ENCODE results near the gene GIT2. TPM values are rescaled to one million over a fixed set of nuclear protein-coding genes. Genes with fewer than 3 reads are reported as not detected.
A peak's percentile ranks its signal among the peaks of the same experiment; 100 is the strongest.

GIT2 gene
- total RNA-seq, 2 donors from 2014 or later, result 87.5 to 94.2 TPM

- no peak overlapping the region for H3K4me3 Mint-ChIP-seq
- peaks cover 0 to 7% of the 10 kb centered on the region in 2 donors for H3K4me1 Mint-ChIP-seq (ENCODE audit: low read depth in 2 of 2)
- DNase-seq (ENCODE audit: low spot score) (no peak), ATAC-seq (no peak)
- no peaks in the 10 kb centered on the region for H3K27me3 Mint-ChIP-seq
- peaks cover 12% of the 10 kb centered on the region for H3K36me3 Mint-ChIP-seq
- H3K9me3 Mint-ChIP-seq, result no peaks in the 10 kb centered on the region
- no peak overlapping the region for H3K27ac Mint-ChIP-seq
Observed at GRCh38 chr12:109959411-109960093, 36.6 kb downstream of the GIT2 start.

DNA sequence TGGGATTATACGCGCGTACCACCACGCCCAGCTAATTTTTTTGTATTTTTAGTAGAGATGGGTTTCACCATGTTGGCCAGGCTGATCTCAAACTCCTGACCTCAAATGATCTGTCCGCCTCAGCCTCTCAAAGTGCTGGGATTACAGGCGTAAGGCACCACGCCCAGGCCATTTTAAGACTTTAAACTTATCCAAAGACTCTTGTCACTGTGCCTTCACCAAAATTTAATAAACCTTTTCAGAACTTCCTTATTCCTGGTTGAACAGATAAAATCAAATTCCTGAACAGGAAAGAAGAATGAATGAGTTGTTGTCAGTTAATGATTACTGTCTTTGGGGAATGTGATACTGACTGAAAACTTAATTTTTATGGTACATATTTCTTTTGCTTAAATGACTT lies 37.8 kb downstream of the GIT2 start:
- no peaks in the 10 kb centered on the region for H3K27me3 Mint-ChIP-seq
- no peak for ATAC-seq
- peaks cover 10% of the 10 kb centered on the region for H3K36me3 Mint-ChIP-seq
- no peaks in the 10 kb centered on the region for H3K9me3 Mint-ChIP-seq
- DNase-seq (ENCODE audit: low spot score), result no peak
- H3K27ac Mint-ChIP-seq, result no peak overlapping the region
- H3K4me3 Mint-ChIP-seq, result no peak overlapping the region
- H3K4me1 Mint-ChIP-seq (ENCODE audit: low read depth in 2 of 2), result peaks cover 0 to 6% of the 10 kb centered on the region in 2 donors

DNA sequence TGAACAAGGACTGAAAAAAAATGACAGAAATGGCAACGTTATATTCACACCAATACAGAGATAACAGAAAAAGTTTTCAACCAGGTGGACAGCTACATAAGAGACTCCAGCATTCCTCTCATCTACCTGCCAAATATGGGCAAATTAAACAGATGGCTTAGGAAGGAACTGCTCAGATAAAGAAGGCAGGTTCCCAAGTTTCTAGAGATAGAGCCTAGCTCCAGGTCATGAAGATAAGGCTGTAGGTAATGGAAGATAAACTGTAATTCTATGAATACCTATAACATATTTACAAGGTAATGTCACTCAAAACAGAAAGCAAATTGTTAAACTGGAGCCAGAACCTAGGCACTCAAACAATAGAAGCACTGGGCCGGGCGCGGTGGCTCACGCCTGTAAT lies 42.5 kb downstream of the GIT2 start:
- peaks cover 33% of the 10 kb centered on the region for H3K36me3 Mint-ChIP-seq

DNA sequence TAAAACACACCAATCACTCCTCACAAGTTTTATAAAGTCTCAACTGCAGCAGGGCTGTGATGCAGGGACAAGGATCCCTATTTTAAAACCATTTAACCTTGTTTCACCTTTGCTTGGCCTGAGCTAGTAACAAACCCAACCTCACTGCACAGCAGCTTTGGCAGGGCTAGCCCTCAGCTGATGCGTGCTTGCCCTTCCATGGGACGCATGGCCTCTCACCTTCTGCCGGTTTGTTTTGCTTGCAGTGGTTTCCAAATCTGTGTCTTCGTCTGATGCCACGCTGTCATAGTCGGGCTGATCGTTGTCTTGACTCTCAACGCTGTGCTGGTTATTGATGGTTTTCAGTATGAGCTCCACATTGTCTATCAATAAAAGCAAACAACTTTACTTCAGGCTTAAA lies 43.3 kb downstream of the GIT2 start:
- peaks cover 13 to 18% of the 10 kb centered on the region in 2 donors for H3K4me1 Mint-ChIP-seq (ENCODE audit: low read depth in 2 of 2)
- ATAC-seq (no peak), DNase-seq (ENCODE audit: low spot score) (no peak)
- no peaks in the 10 kb centered on the region for H3K9me3 Mint-ChIP-seq
- H3K27ac Mint-ChIP-seq, result peak overlapping the region; percentile 40 to 66
- no peaks in the 10 kb centered on the region for H3K27me3 Mint-ChIP-seq
- H3K36me3 Mint-ChIP-seq, result peaks cover 33% of the 10 kb centered on the region
- H3K4me3 Mint-ChIP-seq, result no peak overlapping the region

More for the DNA sequence above, 42.5 kb downstream of the GIT2 start:
- Mint-ChIP-seq H3K27me3 (no peaks in the 10 kb centered on the region), H3K9me3 (no peaks in the 10 kb centered on the region), H3K4me1 (ENCODE audit: low read depth in 2 of 2) (peaks cover 9 to 11% of the 10 kb centered on the region in 2 donors), H3K4me3 (no peak overlapping the region), H3K27ac (peak overlapping the region; percentile 40 to 66)
- DNase-seq (ENCODE audit: low spot score) (no peak), ATAC-seq (no peak)

GRCh38 chr12:109952160-109952858 lies 43.9 kb downstream of the GIT2 start:
- ATAC-seq (peak; percentile 46 to 61), DNase-seq (ENCODE audit: low spot score) (no peak)
- peak overlapping the region; percentile 40 to 66 for H3K27ac Mint-ChIP-seq
- H3K4me3 Mint-ChIP-seq, result no peak overlapping the region
- peaks cover 34% of the 10 kb centered on the region for H3K36me3 Mint-ChIP-seq
- no peaks in the 10 kb centered on the region for H3K9me3 Mint-ChIP-seq
- peaks cover 18 to 23% of the 10 kb centered on the region in 2 donors for H3K4me1 Mint-ChIP-seq (ENCODE audit: low read depth in 2 of 2)
- H3K27me3 Mint-ChIP-seq, result no peaks in the 10 kb centered on the region

DNA sequence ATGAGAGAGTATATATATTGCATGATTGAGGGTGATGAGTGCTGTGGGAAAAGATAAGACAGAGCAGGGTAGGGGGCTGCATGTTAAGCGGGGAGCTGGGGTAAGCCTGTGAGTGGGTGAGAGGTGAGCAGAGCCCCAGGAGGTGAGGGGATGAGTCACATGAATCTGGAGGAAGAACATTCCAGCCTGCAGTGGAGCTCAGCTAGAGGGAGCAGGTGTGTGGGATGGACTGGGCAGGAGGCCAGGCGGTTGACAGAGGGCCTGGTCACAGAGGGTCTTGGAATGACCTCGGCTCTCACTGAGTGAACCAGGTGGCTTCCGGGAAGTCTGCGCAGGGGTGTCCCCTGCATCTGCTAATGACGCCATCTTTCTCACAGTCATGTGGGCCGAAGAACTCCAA lies 44.4 kb downstream of the GIT2 start:
- no peak overlapping the region for H3K4me3 Mint-ChIP-seq
- H3K9me3 Mint-ChIP-seq, result no peaks in the 10 kb centered on the region
- H3K27ac Mint-ChIP-seq, result peak overlapping the region; percentile 40 to 66
- no peaks in the 10 kb centered on the region for H3K27me3 Mint-ChIP-seq
- DNase-seq (ENCODE audit: low spot score) (no peak), ATAC-seq (peak in 1 of 2 donors; percentile 20)
- H3K4me1 Mint-ChIP-seq (ENCODE audit: low read depth in 2 of 2), result peaks cover 24 to 29% of the 10 kb centered on the region in 2 donors
- H3K36me3 Mint-ChIP-seq, result peaks cover 39% of the 10 kb centered on the region

- Mint-ChIP-seq H3K4me1 (ENCODE audit: low read depth in 2 of 2) (peaks cover 27 to 33% of the 10 kb centered on the region in 2 donors), H3K36me3 (peaks cover 42% of the 10 kb centered on the region), H3K27me3 (no peaks in the 10 kb centered on the region), H3K4me3 (no peak overlapping the region), H3K27ac (peak overlapping the region in 1 of 2 donors; percentile 40), H3K9me3 (no peaks in the 10 kb centered on the region)
- DNase-seq (ENCODE audit: low spot score) (no peak), ATAC-seq (no peak)
Observed at GRCh38 chr12:109951136-109951535, 45.0 kb downstream of the GIT2 start.

GRCh38 chr12:109950625-109951024 lies 45.5 kb downstream of the GIT2 start:
- no peak for DNase-seq (ENCODE audit: low spot score)
- Mint-ChIP-seq H3K4me3 (no peak overlapping the region), H3K4me1 (ENCODE audit: low read depth in 2 of 2) (peaks cover 27 to 33% of the 10 kb centered on the region in 2 donors), H3K27me3 (no peaks in the 10 kb centered on the region), H3K36me3 (peaks cover 42% of the 10 kb centered on the region), H3K27ac (no peak overlapping the region), H3K9me3 (no peaks in the 10 kb centered on the region)
- ATAC-seq, result no peak

- Mint-ChIP-seq H3K9me3 (no peaks in the 10 kb centered on the region), H3K4me3 (no peak overlapping the region), H3K27ac (peak overlapping the region in 1 of 2 donors; percentile 82), H3K27me3 (no peaks in the 10 kb centered on the region), H3K4me1 (ENCODE audit: low read depth in 2 of 2) (peaks cover 37 to 44% of the 10 kb centered on the region in 2 donors), H3K36me3 (peaks cover 48% of the 10 kb centered on the region)
- no peak for DNase-seq (ENCODE audit: low spot score)
- no peak for ATAC-seq
Observed at GRCh38 chr12:109949089-109949488, 47.1 kb downstream of the GIT2 start.

DNA sequence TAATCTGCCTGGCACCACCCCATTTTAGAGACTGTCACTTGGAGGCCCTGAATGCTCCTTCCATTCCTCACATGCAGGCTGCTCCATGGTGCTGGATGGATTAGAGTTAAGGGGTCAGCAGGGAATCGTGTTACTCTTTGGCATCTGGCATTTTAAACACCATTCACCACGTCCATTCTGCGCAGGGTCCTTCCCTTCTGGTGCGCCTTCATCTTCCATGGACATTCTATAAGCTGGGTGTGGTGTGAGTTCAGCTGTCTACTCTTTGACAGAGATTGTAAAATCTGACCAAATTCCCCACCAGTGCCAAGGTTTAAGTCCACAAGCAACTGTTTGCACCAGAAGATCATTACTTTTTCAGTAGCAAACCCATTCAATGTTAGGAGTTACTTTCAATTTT lies 47.8 kb downstream of the GIT2 start:
- no peak for ATAC-seq
- Mint-ChIP-seq H3K27ac (peak overlapping the region; percentile 67 to 82), H3K4me3 (no peak overlapping the region), H3K27me3 (no peaks in the 10 kb centered on the region), H3K9me3 (no peaks in the 10 kb centered on the region), H3K4me1 (ENCODE audit: low read depth in 2 of 2) (peaks cover 37 to 44% of the 10 kb centered on the region in 2 donors), H3K36me3 (peaks cover 48% of the 10 kb centered on the region)
- DNase-seq (ENCODE audit: low spot score), result no peak

- ATAC-seq (no peak), DNase-seq (ENCODE audit: low spot score) (no peak)
- peak overlapping the region; percentile 67 to 82 for H3K27ac Mint-ChIP-seq
- peaks cover 31 to 37% of the 10 kb centered on the region in 2 donors for H3K4me1 Mint-ChIP-seq (ENCODE audit: low read depth in 2 of 2)
- H3K4me3 Mint-ChIP-seq, result no peak overlapping the region
- H3K36me3 Mint-ChIP-seq, result peaks cover 43% of the 10 kb centered on the region
- H3K9me3 Mint-ChIP-seq, result no peaks in the 10 kb centered on the region
- H3K27me3 Mint-ChIP-seq, result no peaks in the 10 kb centered on the region
Observed at GRCh38 chr12:109947521-109947920, 48.6 kb downstream of the GIT2 start.

DNA sequence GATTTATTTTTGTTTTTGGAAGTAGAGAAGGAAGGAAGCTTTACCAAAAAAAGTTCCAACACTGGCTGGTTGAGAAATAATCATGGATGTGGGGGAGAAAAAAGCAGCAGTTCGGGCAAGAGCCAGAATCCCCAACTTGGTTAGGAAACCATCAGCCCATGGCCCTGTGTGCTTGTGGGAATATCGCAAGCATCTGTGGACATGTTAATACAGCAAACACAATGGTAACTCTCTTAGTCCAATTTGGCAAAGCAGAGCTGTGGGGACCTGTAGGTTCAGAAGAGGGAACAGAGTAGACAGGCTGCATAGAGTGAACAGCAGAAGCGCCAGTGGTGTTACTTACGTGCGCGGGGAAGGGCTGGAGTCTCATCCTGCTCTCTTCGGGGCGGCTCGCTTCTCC lies 49.3 kb downstream of the GIT2 start:
- peaks cover 28 to 32% of the 10 kb centered on the region in 2 donors for H3K4me1 Mint-ChIP-seq (ENCODE audit: low read depth in 2 of 2)

GRCh38 chr12:109946505-109946904 lies 49.7 kb downstream of the GIT2 start:
- no peak overlapping the region for H3K4me3 Mint-ChIP-seq
- H3K9me3 Mint-ChIP-seq, result no peaks in the 10 kb centered on the region
- peak overlapping the region; percentile 67 to 82 for H3K27ac Mint-ChIP-seq
- peaks cover 32% of the 10 kb centered on the region for H3K36me3 Mint-ChIP-seq
- ATAC-seq (no peak), DNase-seq (ENCODE audit: low spot score) (no peak)
- no peaks in the 10 kb centered on the region for H3K27me3 Mint-ChIP-seq
- H3K4me1 Mint-ChIP-seq (ENCODE audit: low read depth in 2 of 2), result peaks cover 28 to 32% of the 10 kb centered on the region in 2 donors

More for the DNA sequence above, 49.3 kb downstream of the GIT2 start:
- Mint-ChIP-seq H3K4me3 (no peak overlapping the region), H3K27ac (peak overlapping the region; percentile 67 to 82), H3K9me3 (no peaks in the 10 kb centered on the region), H3K27me3 (no peaks in the 10 kb centered on the region), H3K36me3 (peaks cover 36% of the 10 kb centered on the region)
- DNase-seq (ENCODE audit: low spot score) (no peak), ATAC-seq (no peak)

All from natural killer cell treated with Interleukin-12 subunit alpha and Interleukin-12 subunit beta and Interleukin-15 and Interleukin-18, amount 100 ng/mL, for 72 hours (primary cell).